ENCODE data around the gene TMEM106B. TPM values are rescaled to one million over a fixed set of nuclear protein-coding genes. Genes with fewer than 3 reads are reported as not detected.
"Not testable (repeated sequence)": the region's sequence is repeated elsewhere in the genome, so short reads cannot be mapped to it uniquely, and the experiment has no call there.

The TMEM106B gene
- total RNA-seq, result 54.0 TPM

DNA sequence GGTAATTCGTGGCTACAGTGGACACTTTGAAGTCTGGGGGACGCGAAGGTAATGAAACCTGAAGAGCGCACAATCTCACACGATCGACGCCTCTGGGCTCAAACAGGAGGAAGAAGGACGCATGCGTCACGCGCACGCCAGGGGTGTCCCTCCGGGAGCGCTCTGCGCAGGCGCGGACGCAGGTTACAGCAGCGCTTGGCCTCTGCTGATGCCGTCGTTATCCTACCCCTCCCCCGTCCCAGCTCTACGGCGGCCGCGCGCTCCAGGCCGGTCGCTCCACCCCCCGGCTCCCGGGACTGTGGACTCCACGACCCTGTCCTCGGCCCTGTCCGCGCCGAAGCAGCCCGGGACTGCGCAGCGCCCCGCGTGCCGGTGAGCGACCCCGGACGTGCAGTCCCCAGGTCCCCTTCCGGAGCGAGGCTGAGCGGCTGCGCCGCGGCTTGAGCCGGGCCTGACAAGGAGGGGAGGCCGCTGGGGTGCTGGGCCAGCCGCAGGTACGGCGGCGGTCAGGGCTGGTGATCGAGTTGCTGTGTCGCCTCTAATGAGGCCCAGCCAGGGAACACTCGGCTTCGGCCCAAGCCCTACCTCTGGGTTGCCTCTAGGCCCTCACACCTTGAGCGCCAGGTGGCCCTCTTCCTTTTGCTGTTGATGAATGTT is at the start of gene TMEM106B:
Gene TMEM106B (plus strand): TSS at position 241 of the 657 bp plus-strand sequence. CDS start 3,517 bp downstream, outside the sequence.
- intact Hi-C loops (cut with DNase I), result no loop called here
- ATAC-seq, result peak; percentile 100
- DNase-seq (ENCODE audit: low spot score), result peak; percentile 98

DNA sequence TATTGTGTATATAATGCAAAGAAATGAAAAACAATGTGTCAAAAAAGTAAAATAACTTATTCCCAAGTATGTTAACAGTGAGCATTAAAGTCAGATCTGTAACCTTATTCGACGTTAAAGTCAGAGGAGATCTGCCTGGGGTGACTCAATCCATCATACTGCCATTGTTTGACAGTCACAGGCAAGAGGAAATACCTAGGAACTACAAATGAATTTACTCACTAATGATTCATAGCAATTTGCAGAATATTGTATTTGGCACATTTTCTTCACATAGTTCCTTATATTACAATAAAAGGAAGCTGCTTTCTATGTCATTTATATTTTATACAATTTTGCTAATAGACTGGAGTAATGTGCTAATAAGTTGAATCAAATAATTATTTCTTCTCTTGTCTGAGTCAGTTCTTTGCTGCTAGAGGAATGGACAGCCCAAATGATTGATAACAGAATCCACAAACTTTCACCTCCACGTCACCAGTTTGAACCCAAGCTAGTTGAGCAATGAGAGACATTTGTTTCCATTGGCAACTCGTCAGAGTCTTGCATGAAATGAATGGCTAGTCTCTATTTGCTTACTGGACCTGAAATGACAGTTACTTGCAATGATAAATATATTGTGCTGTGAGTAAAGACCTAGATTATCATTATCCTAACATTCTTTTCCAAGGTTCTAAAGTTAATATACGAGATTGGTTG is 48.5 kb upstream of the TMEM106B start:
- DNase-seq (ENCODE audit: low spot score), result no peak
- ATAC-seq, result no peak
- intact Hi-C loops (cut with DNase I), result no loop called here

DNA sequence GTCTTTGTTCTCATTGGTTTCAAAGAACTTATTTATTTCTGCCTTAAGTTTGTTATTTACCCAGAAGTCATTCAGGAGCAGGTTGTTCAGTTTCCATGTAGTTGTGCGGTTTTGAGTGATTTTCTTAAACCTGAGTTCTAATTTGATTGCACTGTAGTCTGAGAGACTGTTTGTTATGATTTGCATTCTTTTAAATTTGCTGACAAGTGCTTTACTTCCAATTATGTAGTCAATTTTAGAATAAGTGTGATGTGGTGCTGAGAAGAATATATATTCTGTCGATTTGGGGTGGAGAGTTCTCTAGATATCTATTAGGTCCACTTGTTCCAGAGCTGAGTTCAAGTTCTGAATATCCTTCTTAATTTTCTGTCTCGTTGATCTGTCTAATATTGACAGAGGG is 43.0 kb upstream of the TMEM106B start:
- ATAC-seq; intact Hi-C loops (cut with DNase I); DNase-seq (ENCODE audit: low spot score): not testable (repeated sequence)

DNA sequence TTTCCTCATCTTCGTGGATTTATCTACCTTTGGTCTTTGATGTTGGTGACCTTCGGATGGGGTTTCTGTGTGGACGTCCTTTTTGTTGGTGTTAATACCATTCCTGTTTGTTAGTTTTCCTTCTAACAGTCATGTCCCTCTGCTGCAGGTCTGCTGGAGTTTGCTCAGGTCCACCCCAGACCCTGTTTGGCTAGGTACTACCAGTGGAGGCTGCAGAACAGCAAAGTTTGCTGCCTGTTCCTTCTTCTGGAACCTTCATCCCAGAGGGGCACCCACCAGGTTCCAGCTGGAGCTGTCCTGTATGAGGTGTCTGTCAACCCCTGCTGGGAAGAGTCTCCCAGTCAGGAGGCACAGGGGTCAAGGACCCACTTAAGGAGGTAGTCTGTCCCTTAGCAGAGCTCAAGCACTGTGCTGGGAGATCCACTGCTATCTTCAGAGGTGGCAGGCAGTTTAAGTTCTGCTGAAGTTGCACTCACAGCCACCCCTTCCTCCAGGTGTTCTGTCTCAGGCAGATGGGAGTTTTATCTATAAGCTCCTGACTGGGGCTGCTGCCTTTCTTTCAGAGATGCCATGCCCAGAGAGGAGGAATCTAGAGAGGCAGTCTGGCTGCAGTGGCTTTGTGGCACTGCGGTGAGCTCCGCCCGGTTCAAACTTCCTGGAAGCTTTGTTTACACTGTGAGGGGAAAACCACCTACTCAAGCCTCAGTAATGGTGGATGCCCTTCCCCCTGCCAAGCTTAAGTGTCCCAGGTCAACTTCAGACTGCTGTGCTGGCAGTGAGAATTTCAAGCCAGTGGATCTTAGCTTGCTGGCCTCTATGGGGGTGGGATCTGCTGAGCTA is 40.9 kb upstream of the TMEM106B start:
- DNase-seq (ENCODE audit: low spot score); ATAC-seq; intact Hi-C loops (cut with DNase I): not testable (repeated sequence)

DNA sequence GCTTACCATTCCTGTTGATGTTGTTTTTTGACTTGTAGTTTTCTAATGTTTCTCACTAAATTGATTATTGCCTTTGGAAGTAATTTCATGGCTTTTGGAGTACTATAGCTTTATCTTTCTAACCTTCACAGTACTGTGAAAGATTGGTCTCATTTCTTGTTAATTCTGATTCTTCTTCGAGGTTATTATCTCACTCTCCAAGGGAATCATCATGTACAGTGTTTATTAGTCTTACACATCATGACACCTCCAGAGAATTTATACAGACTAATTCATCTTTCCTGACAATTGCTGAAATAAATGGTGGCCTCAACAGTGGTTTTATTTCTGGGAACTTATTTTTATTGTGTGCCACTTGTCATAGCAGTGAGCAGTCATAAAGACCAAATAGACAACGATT is 37.4 kb upstream of the TMEM106B start:
- no peak for ATAC-seq
- intact Hi-C loops (cut with DNase I), result no loop called here
- DNase-seq (ENCODE audit: low spot score), result no peak

DNA sequence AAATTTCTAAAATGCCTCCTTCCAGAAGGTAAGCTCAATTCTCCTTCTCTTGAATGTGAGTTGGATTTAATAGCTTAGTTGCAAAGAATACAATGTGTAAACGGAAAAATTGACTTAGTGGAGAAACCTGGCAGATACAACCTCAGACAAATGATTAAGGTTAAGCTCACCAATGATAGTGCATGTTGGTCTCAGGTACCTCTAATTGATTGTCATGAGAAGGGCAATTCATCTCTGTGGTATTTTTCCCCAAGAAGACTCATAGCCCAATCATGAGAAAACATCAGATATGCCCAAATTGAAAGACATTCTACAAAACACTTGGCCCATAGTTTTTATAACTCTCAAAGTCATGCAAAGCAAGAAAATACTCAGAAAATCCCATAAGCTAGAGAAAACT is 36.2 kb upstream of the TMEM106B start:
- DNase-seq (ENCODE audit: low spot score) (no peak), ATAC-seq (no peak)
- intact Hi-C loops (cut with DNase I), result no loop called here

DNA sequence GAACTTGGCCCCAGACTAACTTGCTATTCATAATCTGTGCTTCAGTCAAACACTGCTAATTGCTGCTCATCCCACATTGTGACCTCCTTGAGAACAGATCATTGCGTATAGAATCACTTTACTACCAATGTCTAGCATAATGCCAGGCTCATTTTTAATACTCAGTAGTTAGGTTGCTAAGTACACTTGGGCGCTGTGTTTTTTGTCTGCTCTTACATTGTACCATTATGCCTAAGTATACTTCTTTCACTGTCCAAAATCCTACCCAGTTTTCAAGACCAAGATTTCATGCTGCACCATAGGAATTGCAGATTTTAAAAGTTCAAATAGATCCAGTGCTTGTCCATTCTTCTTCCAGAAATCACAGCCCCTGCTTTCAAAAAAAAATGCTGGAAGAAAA is 32.8 kb upstream of the TMEM106B start:
- ATAC-seq (no peak), DNase-seq (ENCODE audit: low spot score) (no peak)

DNA sequence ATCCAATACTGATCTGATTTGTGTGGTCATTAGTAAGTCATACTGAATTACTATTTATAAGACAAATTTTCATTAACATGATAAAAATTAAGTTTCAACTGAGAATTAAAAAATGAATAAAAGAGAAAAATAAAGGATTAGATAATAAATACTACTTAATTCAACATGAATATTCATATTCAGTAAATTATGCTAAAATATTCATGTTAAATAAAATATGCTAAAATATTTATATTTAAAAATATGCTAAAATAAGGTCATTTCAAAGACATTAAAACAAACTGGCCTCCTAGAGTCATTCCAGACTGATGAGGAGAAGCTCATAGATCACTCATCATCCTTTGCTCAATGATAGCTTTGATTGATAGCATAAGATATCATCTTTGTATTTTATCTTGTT is 16.7 kb upstream of the TMEM106B start:
- no peak for DNase-seq (ENCODE audit: low spot score)
- no peak for ATAC-seq
- intact Hi-C loops (cut with DNase I), result no loop called here

More for the DNA sequence above, 32.8 kb upstream of the TMEM106B start:
- intact Hi-C loops (cut with DNase I), result no loop called here

DNA sequence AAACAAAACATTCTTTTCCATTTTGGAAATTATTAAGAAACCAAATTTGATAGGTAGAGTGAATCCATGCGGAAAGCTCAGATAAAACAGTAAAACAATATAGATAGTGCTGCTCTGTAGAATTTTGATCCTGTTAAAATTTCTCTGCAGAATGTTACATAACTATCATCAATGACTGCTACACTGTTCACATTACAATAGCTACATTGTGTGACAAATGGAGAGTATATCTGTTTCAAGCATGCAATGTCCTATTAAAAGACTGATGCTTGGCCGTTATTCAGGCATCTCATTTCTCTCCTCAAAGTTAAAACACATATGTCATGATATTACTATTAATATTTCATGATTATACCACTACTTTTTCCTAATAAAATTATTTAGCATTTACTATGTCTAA is 14.7 kb upstream of the TMEM106B start:
- intact Hi-C loops (cut with DNase I), result no loop called here
- DNase-seq (ENCODE audit: low spot score), result no peak
- no peak for ATAC-seq

DNA sequence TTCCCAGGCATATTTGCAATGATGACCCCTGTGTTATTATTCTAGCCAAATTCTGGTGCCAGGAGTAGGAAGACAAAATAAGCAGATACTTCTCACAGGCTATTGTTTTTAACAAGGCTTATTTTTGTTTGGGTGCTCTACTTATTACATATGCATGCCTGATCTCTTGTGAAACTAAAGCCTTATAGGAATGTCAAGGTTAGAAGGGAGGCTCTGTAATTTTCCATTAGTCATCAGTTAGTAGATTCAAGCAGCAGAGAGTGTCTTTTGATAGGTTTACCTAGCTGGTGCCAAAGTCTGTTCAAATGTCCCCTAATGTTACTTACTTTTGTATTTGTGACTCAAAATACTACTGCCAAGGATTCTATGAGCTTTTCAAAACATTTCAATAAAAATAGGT is 11.7 kb upstream of the TMEM106B start:
- intact Hi-C loops (cut with DNase I), result no loop called here
- no peak for DNase-seq (ENCODE audit: low spot score)
- no peak for ATAC-seq

DNA sequence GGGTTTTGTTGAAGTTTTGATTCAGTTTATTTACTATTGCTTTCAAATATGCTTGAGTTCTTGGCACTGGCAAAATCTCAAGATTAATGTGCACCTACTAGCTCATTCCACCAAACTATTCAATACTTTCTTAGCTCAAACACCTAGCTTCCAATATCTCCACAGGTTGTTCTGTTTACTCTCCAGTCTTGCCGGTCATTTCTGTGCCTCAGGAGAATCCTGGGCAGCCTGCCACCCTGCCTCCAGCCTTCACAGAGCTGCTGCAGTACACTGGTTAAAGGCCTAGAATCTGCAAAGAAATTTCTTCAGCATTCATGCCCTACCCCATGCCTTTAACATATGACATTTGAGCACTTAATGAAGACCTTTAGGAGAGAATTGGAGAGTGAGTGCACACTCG is 4.0 kb upstream of the TMEM106B start:
- no peak for ATAC-seq
- intact Hi-C loops (cut with DNase I), result no loop called here

DNA sequence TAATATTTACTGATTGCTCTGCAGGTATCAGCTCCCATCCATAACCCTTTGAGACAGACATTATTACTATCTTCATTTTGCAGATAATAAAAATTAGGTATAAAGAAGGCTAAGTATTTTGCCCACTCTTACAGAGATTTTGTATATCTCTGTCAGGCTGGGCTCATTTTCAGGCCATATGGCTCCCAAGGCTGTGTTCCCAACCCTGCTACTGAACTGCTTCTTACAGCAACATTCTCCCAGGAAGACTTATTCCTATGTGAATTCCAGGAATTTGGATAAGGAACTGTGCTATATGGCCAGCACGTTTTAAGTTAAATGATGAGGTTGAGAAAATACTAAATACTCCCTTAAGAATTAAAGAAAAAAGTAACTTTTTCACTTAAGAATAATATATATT is 1.9 kb upstream of the TMEM106B start:
- intact Hi-C loops (cut with DNase I), result no loop called here
- ATAC-seq, result no peak
- DNase-seq (ENCODE audit: low spot score), result no peak

More for the DNA sequence above, 4.0 kb upstream of the TMEM106B start:
- no peak for DNase-seq (ENCODE audit: low spot score)

DNA sequence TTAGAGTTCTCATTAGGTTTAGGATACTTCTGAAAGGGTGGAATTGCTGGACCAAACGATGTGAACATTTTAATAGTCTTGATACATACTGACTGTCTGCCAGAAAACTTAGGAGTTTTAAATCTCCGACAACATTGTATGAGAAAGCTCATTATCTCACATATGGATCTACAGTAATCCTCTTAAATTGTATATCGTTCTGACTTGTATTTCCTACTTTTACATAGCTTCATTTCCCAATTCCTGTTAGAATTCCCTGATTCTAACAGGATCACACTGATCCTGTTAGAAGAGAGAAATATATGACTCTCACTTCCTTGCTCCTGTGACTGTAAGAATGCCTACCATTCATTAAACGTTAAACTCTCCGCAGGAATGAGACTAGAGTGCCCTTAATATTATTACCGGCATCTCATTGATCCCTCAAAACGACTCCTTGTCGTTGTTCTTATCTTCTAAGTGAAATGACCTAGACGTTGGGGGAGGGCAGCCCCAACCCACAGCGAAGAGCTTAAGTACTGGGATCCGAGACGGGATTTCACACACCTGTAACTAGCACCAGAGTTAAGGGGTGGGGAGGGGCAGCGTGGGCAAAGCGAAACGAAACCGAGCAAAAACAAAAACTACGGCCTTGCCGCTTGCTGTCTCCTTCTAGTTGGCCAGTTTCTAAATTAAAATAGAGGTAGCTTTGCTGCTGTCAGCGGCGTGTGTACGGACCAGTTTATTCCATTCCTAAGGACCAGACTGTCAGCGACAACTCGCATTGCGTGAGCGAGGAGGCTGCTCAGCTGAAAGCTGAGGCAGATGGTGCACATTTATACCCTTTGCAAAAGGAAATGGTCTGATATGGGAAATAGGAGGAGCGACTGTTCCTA is 678 bp upstream of the TMEM106B start:
- intact Hi-C loops (cut with DNase I), result no loop called here
- DNase-seq (ENCODE audit: low spot score) (peak; percentile 59), ATAC-seq (peak; percentile 68)

DNA sequence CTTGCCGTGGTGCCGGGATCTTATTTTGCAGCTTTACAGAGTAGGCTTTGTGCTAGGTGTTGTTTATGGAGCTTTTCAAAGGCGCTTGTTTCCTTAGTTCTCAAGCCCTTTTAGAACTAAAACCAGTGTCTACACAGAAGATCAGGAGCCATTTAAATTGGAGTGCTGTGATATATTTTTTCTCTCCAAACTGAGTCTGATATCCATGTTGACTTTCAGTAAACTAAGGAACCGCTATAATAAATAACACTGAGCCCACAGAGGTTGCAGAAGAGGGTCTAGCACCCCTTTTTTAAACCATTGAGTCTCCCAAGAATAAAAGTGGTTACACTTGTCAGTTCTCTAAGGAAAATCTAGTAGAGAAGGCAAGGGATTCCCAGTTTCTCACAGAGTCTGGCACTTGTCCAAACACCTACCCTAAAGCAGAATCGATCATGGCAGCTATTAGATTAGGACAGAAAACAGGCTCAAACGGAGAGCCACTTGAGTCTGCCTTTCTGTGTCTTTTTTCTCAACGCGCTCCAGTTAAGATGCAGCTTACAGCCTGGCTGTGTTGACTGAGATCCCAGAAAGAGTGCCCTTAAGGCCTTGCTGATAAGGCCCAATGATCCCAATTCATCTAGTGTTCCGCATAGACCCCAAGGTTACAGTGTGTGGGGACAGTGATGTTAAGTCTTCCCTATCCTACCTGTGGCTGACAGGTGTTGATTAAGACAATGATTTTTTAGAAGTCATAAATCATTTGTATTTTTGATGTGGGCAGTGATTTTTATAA is 804 bp downstream of the TMEM106B start:
- DNase-seq (ENCODE audit: low spot score), result no peak
- ATAC-seq, result no peak
- intact Hi-C loops (cut with DNase I), result no loop called here

DNA sequence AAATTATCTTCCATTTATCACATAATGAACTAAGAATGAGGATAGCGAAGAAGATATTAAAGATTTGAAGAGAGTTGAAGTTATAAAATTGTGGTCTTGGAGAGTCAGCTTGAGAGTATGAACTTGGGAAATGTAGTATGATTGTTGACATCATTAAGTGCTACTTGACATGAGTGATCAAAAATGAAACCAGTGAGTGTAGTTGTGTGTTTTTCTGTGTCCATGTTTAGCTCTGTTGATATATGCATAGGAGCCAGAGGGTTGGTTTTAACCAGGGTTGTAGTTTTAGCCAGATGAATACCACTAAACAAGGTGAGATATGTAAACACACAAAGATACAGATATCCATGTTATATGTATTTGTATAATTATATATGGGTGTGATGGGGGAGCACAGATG is 6.2 kb downstream of the TMEM106B start:
- DNase-seq (ENCODE audit: low spot score) (no peak), ATAC-seq (no peak)
- intact Hi-C loops (cut with DNase I), result no loop called here

DNA sequence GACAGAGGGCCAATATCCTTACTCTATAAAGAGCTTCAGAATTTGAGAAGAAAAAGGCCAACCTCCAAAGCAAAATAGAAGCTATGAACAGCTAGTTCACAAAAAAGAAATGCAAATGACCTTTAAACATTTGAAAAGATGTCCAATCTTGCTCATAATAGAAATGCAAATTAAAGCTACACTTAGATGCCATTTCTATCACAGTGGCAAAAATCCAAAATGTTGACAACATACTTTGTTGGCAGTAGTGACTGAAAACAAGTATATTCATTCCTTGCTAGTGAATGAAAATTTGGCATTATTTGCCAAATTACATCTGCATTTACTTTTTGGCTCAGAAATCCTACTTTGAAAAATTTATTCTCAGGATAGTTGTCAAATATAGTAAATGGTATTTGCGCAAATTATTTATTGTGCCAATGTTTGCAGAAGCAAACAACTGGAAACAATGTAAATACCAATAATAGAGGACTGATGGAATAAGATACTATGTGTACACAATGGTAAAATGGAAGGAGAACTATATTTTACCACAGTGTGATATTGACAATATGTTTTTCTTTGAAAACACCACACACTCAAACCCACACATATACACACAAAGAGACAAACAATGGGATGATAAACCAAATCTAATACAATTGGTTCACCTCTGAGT is 9.4 kb downstream of the TMEM106B start:
- no peak for DNase-seq (ENCODE audit: low spot score)
- intact Hi-C loops (cut with DNase I), result no loop called here
- no peak for ATAC-seq

DNA sequence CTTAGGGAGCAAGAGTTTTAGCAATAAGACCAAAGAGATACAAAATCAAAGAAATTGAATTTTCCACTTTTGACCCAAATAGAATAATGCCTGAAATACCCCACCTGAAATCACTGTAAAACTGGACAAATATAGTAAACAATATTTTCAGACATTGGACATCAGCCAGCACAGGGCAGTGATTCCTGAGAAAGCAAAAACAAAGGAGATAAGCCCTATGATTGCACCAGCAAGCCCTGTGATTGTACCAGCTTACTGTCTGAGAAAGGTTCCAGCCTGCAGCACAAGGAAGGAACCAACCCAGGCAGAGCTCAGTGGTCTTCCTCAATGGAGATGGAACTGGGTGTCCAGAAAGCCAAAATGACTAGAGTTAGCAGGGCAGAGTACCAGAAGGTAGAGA is 10.3 kb downstream of the TMEM106B start:
- intact Hi-C loops (cut with DNase I), result no loop called here

More for the DNA sequence above, 10.3 kb downstream of the TMEM106B start:
- ATAC-seq, result no peak
- DNase-seq (ENCODE audit: low spot score), result no peak

Data from sciatic nerve (tissue), 2 donors.